ENCODE measurements around the gene FKBP7. TPM values are rescaled to one million over a fixed set of nuclear protein-coding genes. Genes with fewer than 3 reads are reported as not detected.

Gene FKBP7
- total and polyA plus RNA-seq, 4 donors, result 2.8 to 10.4 (median 4.9) TPM

- H3K4me1 ChIP-seq (ENCODE audit: control insufficient read depth in 4 of 4, insufficient read depth in 4 of 4, low read length in 3 of 4), result no peaks in the 10 kb centered on the region
- peaks cover 0 to 6% (median 1%) of the 10 kb centered on the region in 4 donors for H3K36me3 ChIP-seq (ENCODE audit: control insufficient read depth in 4 of 4, insufficient read depth in 3 of 4, low read depth in 1 of 4, low read length in 3 of 4)
- H3K4me3 ChIP-seq (ENCODE audit: low read depth in 1 of 3, low read length in 3 of 3), result no peak overlapping the region
- WGBS, result 94% methylated on average over 2 of the region's 2 CpGs
- H3K9ac ChIP-seq (ENCODE audit: low read depth in 1 of 2, low read length in 2 of 2), result no peak overlapping the region
- no peaks in the 10 kb centered on the region for H3K9me3 ChIP-seq (ENCODE audit: control insufficient read depth in 4 of 4, low read length in 3 of 4)
- no peaks in the 10 kb centered on the region for H3K27me3 ChIP-seq (ENCODE audit: control insufficient read depth in 4 of 4, insufficient read depth in 4 of 4, low read length in 3 of 4)
- TF ChIP-seq NR2F2 (IDR thresholded peaks at IDR 0.05), result no peak
- no peak for TF ChIP-seq YY1 (IDR thresholded peaks at IDR 0.05)
- TF ChIP-seq, protein P1, sequence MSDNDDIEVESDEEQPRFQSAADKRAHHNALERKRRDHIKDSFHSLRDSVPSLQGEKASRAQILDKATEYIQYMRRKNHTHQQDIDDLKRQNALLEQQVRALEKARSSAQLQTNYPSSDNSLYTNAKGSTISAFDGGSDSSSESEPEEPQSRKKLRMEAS (IDR thresholded peaks at IDR 0.05), result no peak
- no peak for TF ChIP-seq HNF4G (IDR thresholded peaks at IDR 0.05)
- no peak for TF ChIP-seq RAD21 (IDR thresholded peaks at IDR 0.05)
- TF ChIP-seq JUND (IDR thresholded peaks at IDR 0.05), result no peak
- no peak for TF ChIP-seq HNF4A (conservative IDR thresholded peaks at IDR 0.05)
- H3K27ac ChIP-seq (ENCODE audit: low read depth in 1 of 2, low read length in 2 of 2), result no peak overlapping the region
- no peak for DNase-seq (ENCODE audit: low spot score)
Observed at GRCh38 chr2:178512484-178512883, 34.1 kb upstream of the FKBP7 start.

DNA sequence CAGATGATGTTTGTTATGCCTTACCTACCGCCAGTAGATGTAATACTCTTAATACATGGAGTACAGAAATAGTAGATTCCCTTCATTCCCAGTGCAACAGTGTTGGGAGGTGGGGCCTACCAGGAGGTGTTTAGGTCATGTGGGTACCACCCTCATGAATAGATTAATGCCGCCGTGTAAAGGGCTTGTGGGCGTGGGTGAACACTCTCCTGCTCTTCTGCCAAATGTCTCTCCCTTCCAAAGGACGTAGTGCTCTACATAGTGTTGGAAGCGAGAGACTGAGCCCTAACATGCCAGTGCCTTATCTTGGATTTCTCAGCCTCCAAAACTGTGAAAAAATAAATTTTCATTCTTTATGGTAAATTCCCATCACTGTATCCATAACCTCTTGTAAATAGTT is 32.0 kb upstream of the FKBP7 start:
- Histone ChIP-seq H3K27me3 (ENCODE audit: control insufficient read depth in 4 of 4, insufficient read depth in 4 of 4, low read length in 3 of 4) (no peaks in the 10 kb centered on the region), H3K9ac (ENCODE audit: low read depth in 1 of 2, low read length in 2 of 2) (no peak overlapping the region), H3K4me3 (ENCODE audit: low read depth in 1 of 3, low read length in 3 of 3) (no peak overlapping the region), H3K9me3 (ENCODE audit: control insufficient read depth in 4 of 4, low read length in 3 of 4) (no peaks in the 10 kb centered on the region), H3K27ac (ENCODE audit: low read depth in 1 of 2, low read length in 2 of 2) (no peak overlapping the region), H3K36me3 (ENCODE audit: control insufficient read depth in 4 of 4, insufficient read depth in 3 of 4, low read depth in 1 of 4, low read length in 3 of 4) (peaks cover 0 to 8% (median 1%) of the 10 kb centered on the region in 4 donors), H3K4me1 (ENCODE audit: control insufficient read depth in 4 of 4, insufficient read depth in 4 of 4, low read length in 3 of 4) (peaks cover 0 to 9% (median 5%) of the 10 kb centered on the region in 4 donors)
- TF ChIP-seq RAD21 (IDR thresholded peaks at IDR 0.05) (no peak), JUND (IDR thresholded peaks at IDR 0.05) (no peak), SP1 (IDR thresholded peaks at IDR 0.05) (no peak), FOXA1 (IDR thresholded peaks at IDR 0.05) (no peak), YY1 (IDR thresholded peaks at IDR 0.05) (no peak), GABPA (IDR thresholded peaks at IDR 0.05 in 1 of 2, conservative IDR thresholded peaks at IDR 0.05 in 1 of 2) (no peak), RXRA (IDR thresholded peaks at IDR 0.05) (no peak)
- TF ChIP-seq, protein P2, sequence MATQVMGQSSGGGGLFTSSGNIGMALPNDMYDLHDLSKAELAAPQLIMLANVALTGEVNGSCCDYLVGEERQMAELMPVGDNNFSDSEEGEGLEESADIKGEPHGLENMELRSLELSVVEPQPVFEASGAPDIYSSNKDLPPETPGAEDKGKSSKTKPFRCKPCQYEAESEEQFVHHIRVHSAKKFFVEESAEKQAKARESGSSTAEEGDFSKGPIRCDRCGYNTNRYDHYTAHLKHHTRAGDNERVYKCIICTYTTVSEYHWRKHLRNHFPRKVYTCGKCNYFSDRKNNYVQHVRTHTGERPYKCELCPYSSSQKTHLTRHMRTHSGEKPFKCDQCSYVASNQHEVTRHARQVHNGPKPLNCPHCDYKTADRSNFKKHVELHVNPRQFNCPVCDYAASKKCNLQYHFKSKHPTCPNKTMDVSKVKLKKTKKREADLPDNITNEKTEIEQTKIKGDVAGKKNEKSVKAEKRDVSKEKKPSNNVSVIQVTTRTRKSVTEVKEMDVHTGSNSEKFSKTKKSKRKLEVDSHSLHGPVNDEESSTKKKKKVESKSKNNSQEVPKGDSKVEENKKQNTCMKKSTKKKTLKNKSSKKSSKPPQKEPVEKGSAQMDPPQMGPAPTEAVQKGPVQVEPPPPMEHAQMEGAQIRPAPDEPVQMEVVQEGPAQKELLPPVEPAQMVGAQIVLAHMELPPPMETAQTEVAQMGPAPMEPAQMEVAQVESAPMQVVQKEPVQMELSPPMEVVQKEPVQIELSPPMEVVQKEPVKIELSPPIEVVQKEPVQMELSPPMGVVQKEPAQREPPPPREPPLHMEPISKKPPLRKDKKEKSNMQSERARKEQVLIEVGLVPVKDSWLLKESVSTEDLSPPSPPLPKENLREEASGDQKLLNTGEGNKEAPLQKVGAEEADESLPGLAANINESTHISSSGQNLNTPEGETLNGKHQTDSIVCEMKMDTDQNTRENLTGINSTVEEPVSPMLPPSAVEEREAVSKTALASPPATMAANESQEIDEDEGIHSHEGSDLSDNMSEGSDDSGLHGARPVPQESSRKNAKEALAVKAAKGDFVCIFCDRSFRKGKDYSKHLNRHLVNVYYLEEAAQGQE (IDR thresholded peaks at IDR 0.05), result no peak
- TF ChIP-seq, protein P3, sequence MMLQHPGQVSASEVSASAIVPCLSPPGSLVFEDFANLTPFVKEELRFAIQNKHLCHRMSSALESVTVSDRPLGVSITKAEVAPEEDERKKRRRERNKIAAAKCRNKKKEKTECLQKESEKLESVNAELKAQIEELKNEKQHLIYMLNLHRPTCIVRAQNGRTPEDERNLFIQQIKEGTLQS (IDR thresholded peaks at IDR 0.05), result no peak
- TF ChIP-seq, protein P4, sequence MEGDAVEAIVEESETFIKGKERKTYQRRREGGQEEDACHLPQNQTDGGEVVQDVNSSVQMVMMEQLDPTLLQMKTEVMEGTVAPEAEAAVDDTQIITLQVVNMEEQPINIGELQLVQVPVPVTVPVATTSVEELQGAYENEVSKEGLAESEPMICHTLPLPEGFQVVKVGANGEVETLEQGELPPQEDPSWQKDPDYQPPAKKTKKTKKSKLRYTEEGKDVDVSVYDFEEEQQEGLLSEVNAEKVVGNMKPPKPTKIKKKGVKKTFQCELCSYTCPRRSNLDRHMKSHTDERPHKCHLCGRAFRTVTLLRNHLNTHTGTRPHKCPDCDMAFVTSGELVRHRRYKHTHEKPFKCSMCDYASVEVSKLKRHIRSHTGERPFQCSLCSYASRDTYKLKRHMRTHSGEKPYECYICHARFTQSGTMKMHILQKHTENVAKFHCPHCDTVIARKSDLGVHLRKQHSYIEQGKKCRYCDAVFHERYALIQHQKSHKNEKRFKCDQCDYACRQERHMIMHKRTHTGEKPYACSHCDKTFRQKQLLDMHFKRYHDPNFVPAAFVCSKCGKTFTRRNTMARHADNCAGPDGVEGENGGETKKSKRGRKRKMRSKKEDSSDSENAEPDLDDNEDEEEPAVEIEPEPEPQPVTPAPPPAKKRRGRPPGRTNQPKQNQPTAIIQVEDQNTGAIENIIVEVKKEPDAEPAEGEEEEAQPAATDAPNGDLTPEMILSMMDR (IDR thresholded peaks at IDR 0.05; ENCODE audit: low read depth, low read length, missing input control), result no peak
- TF ChIP-seq, protein P5, sequence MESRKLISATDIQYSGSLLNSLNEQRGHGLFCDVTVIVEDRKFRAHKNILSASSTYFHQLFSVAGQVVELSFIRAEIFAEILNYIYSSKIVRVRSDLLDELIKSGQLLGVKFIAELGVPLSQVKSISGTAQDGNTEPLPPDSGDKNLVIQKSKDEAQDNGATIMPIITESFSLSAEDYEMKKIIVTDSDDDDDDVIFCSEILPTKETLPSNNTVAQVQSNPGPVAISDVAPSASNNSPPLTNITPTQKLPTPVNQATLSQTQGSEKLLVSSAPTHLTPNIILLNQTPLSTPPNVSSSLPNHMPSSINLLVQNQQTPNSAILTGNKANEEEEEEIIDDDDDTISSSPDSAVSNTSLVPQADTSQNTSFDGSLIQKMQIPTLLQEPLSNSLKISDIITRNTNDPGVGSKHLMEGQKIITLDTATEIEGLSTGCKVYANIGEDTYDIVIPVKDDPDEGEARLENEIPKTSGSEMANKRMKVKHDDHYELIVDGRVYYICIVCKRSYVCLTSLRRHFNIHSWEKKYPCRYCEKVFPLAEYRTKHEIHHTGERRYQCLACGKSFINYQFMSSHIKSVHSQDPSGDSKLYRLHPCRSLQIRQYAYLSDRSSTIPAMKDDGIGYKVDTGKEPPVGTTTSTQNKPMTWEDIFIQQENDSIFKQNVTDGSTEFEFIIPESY (IDR thresholded peaks at IDR 0.05), result no peak
- 95% methylated on average over 6 of the region's 6 CpGs for WGBS
- DNase-seq (ENCODE audit: low spot score), result no peak

Data from liver (tissue), 9 donors.